Aorta (tissue), 5 donors: Measurements from ENCODE around the gene ANKRD36. TPM values are rescaled to one million over a fixed set of nuclear protein-coding genes. Genes with fewer than 3 reads are reported as not detected.
"Not testable (repeated sequence)": the region's sequence is repeated elsewhere in the genome, so short reads cannot be mapped to it uniquely, and the experiment has no call there.

Source experiments
- ATAC-seq: fragments of 200-7000 bp; cut with Tn5 transposase; one replicate; pipeline ENCODE4 v1.9.1; 2022; ENCODE audit warnings: moderate library complexity; ENCODE audit not compliant: low FRiP score
- DNase-seq, 2 donors: peaks; one replicate each; pipeline ENCODE4 v3.0.0-alpha.2; 2020
- H3K27ac ChIP-seq, 2 donors: one replicate each; pipeline ENCODE4 v1.5.1; 2013; ENCODE audit warnings: low read length in 2 of 2, mild to moderate bottlenecking in 2 of 2, moderate library complexity in 2 of 2, control low read depth in 1 of 2, inconsistent platforms in 1 of 2, low read depth in 1 of 2
- H3K27me3 ChIP-seq, 2 donors: one replicate each; pipeline ENCODE4 v1.6.1; 2013; ENCODE audit warnings: control low read depth in 1 of 2, low read length in 1 of 2, mild to moderate bottlenecking in 1 of 2, moderate library complexity in 1 of 2; ENCODE audit not compliant: insufficient read depth in 2 of 2, control insufficient read depth in 1 of 2
- H3K36me3 ChIP-seq, 2 donors: one replicate each; pipeline ENCODE4 v1.6.1; 2013; ENCODE audit warnings: control low read depth in 1 of 2, low read length in 1 of 2, mild to moderate bottlenecking in 1 of 2; ENCODE audit not compliant: insufficient read depth in 2 of 2, control insufficient read depth in 1 of 2
- H3K4me1 ChIP-seq, 2 donors: one replicate each; pipeline ENCODE4 v1.6.1; 2013; ENCODE audit warnings: low read length in 2 of 2, control low read depth in 1 of 2, mild to moderate bottlenecking in 1 of 2, moderate library complexity in 1 of 2; ENCODE audit not compliant: insufficient read depth in 2 of 2, control insufficient read depth in 1 of 2
- H3K4me3 ChIP-seq, 2 donors: one replicate each; pipeline ENCODE4 v1.5.1; 2013; ENCODE audit warnings: low read length in 2 of 2, control low read depth in 1 of 2, mild to moderate bottlenecking in 1 of 2
- H3K9me3 ChIP-seq: one replicate; pipeline ENCODE4 v1.6.1; 2013; ENCODE audit warnings: mild to moderate bottlenecking, low read length; ENCODE audit not compliant: control insufficient read depth
- WGBS, 2 donors: extraction: QIAGEN DNeasy Blood & Tissue Kit; methylation state at CpG; one replicate each; pipeline ENCODE4 v1.1.7; 2013; 5-methylcytosine and 5-hydroxymethylcytosine counted together
- intact Hi-C, 2 donors: fragments of 100-400 bp; cut with DNase I; formaldehyde crosslinking; loops; one replicate each; pipeline versions ENCODE4 v1.14.2 to v1.15.0; 2022
- polyA plus RNA-seq, 2 donors: library from polyadenylated mRNA; stranded (reverse); fragments of 200-250 nt; gene quantifications; one replicate each; pipeline ENCODE4 v1.2.3, GENCODE V29; 2013
- total RNA-seq, 2 donors: library from RNA; stranded (reverse); fragmentation: NEBNext Ultra II Directional; extraction: Animal tissue kit (Norgen Biotek cat#: 25700); gene quantifications; one replicate each; pipeline ENCODE4 v1.2.1, GENCODE V29; 2021
- donor health status: healthy with polysubstance abuse.
- donor health status: Bipolar disorder and iron deficiency.
- donor health status: DM: no; HTN: no; CAD: no.
- donor health status: DM: no; HTN: no; CAD: no.
- donor health status: DM: yes; HTN: yes; CAD: no.

Gene ANKRD36
- total and polyA plus RNA-seq, 4 donors: 1.8 to 62.6 (median 22.8) TPM

DNA sequence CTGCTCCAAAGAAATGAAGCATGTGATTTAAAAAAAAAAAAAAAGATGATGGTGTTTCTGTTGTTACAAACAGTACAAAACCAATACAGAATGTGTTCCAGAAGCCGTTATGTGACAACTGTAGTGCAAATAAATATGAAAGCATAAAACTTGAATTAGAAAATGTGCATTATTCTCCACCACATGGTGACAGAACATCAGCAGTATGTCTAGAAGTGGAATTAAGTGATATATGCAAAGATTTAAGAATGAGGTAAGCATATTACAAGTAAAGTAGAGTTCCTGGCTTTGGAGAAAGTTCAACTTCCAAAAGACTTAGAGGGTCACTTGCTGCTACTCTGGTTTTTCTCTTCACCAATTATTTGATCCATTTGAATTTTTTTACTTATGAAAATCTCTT is 120.0 kb downstream of the ANKRD36 start:
- H3K36me3 ChIP-seq, H3K4me1 ChIP-seq, intact Hi-C loops, ATAC-seq, H3K27ac ChIP-seq, H3K27me3 ChIP-seq, H3K9me3 ChIP-seq, H3K4me3 ChIP-seq, DNase-seq: not testable (repeated sequence)
- 92 to 96% methylated on average over 1 of the region's 1 CpG for WGBS, 2 donors

DNA sequence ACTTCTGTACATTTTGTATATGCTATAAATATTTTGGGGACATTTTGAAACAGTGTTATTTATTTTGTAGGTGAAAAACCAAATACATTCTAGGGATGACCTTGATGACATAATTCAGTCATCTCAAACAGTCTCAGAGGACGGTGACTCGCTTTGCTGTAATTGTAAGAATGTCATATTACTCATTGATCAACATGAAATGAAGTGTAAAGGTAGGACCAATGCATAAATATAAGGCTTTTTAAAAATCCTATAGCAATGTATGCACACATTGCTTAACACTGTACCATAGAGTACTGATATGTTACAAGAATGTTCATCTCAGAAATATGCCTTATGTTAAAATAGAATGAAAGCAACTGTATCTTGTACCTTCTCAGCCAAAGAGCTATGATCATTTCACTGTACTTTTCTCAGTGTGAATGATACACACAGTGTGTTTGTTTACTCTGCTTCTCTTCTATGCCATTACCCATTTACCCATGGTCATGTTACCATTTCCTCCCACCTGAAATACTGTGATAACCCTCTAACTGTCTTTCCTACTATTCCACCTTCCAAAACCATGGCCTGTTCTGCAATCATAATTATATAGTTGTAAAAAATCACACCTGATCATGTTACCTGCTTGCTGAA is 120.8 kb downstream of the ANKRD36 start:
- H3K27ac ChIP-seq, H3K9me3 ChIP-seq, H3K27me3 ChIP-seq, H3K4me1 ChIP-seq, ATAC-seq, DNase-seq, H3K4me3 ChIP-seq, H3K36me3 ChIP-seq, intact Hi-C loops: not testable (repeated sequence)
- no CpG with 5 or more reads among the region's 2 CpGs for WGBS, 2 donors

- intact Hi-C loops, H3K27ac ChIP-seq, H3K27me3 ChIP-seq, H3K4me3 ChIP-seq, H3K9me3 ChIP-seq, H3K36me3 ChIP-seq, H3K4me1 ChIP-seq, DNase-seq, ATAC-seq: not testable (repeated sequence)
- 50 to 66% methylated on average over 2 to 4 of the region's 4 CpGs for WGBS, 2 donors
These were observed 148.2 kb downstream of the ANKRD36 start for GRCh38 chr2:97261192-97261591.

DNA sequence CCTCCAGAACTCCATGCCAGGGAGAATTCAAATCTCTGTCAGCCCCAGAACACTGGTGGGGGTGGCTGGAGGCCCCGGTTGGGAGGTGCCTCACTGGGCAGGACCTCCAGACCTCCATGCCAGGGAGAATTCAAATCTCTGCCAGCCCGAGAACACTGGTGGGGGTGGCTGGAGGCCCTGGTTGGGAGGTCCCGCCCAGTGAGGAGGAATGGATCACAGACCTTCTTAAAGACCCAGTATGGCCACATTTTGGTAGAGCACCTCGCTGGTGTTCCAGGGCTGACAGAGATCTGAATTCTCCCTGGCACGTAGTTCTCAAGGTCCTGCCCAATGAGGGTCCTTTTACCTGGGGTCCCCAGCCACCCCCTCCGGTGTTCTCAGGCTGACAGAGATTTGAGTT is 153.5 kb downstream of the ANKRD36 start:
- H3K27ac ChIP-seq, H3K36me3 ChIP-seq, H3K27me3 ChIP-seq, H3K4me1 ChIP-seq, H3K9me3 ChIP-seq, H3K4me3 ChIP-seq, ATAC-seq, intact Hi-C loops: not testable (repeated sequence)
- WGBS, 2 donors: 90 to 95% methylated on average over 2 of the region's 6 CpGs
- peak in 1 of 2 donors; percentile 43 for DNase-seq

- Histone ChIP-seq H3K27me3 (no peaks in the 10 kb centered on the region), H3K4me1 (no peaks in the 10 kb centered on the region), H3K9me3 (no peaks in the 10 kb centered on the region), H3K27ac (no peak overlapping the region), H3K4me3 (no peak overlapping the region), H3K36me3 (no peaks in the 10 kb centered on the region)
- WGBS, 2 donors: 93 to 97% methylated on average over 10 of the region's 10 CpGs
- DNase-seq (peak; percentile 50 to 74), ATAC-seq (peak; percentile 48)
- intact Hi-C loops: no loop called here
These were observed 154.6 kb downstream of the ANKRD36 start for GRCh38 chr2:97267411-97268074.

DNA sequence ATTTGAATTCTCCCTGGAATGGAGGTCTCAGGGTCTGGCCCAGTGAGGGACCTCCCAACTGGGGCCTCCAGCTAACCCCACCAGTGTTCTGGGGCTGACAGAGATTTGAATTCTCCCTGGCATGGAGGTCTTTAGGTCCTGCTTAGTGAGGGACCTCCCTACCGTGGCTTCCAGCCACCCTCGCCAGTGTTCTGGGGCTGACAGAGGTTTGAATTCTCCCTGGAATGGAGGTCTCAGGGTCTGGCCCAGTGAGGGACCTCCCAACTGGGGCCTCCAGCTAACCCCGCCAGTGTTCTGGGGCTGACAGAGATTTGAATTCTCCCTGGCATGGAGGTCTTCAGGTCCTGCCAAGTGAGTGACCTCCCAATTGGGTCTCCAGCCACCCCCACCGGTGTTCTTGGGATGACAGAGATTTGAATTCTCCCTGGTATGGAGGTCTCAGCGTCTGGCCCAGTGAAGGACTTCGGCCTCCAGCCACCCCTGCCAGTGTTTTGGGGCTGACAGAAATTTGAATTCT is 155.2 kb downstream of the ANKRD36 start:
- H3K4me1 ChIP-seq, H3K9me3 ChIP-seq, H3K27ac ChIP-seq, H3K36me3 ChIP-seq, H3K27me3 ChIP-seq, ATAC-seq, H3K4me3 ChIP-seq, intact Hi-C loops: not testable (repeated sequence)
- peak; percentile 11 to 62 for DNase-seq
- WGBS, 2 donors: 95 to 97% methylated on average over 6 of the region's 6 CpGs

GRCh38 chr2:97276232-97276798 is 163.4 kb downstream of the ANKRD36 start:
- H3K4me1 ChIP-seq, ATAC-seq, H3K4me3 ChIP-seq, intact Hi-C loops, H3K9me3 ChIP-seq, DNase-seq, H3K27ac ChIP-seq, H3K27me3 ChIP-seq, H3K36me3 ChIP-seq: not testable (repeated sequence)
- no CpG with 5 or more reads among the region's 4 CpGs for WGBS, 2 donors

DNA sequence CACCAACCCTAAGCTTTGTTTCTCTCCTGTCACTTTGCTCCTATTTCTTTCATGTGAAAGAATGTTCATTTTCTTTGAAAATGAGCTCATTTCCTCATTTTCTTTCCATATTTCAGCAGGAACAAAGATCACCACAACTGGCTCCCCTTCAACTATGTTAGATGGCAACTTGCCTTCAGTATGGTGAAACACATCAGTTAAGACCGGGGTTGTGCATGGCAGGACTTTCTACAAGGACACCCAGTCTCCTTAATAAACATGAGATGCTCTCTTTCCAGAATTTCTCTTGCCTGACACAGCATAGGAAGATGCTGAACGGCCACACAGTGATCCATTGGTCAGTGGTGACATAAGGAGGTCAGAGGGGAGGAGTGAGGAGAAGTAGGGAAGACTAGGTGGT is 172.2 kb downstream of the ANKRD36 start:
- H3K27ac ChIP-seq, intact Hi-C loops, H3K4me3 ChIP-seq, H3K36me3 ChIP-seq, DNase-seq, H3K4me1 ChIP-seq, H3K9me3 ChIP-seq, H3K27me3 ChIP-seq: not testable (repeated sequence)
- ATAC-seq: peak; percentile 71
- WGBS, 2 donors: no CpG with 5 or more reads among the region's 2 CpGs

DNA sequence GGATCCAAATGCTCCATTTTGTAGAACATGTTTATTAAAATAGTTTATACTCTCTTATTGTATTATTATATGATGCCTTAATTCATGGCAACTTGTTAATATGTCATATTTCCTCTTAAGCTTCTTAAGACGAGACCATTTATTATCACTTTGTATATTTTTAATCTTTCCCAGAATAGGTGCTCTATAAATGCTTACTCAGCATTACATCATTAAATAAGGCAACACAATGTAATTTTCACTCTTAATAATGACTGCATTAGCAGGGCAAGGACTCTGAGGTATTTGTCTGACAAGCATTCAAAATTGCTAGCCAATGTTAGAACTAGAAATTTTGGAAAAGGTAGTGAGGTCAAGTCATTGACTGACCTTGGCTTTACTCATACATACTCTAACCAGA is 180.7 kb downstream of the ANKRD36 start:
- not testable (repeated sequence) for ATAC-seq
- WGBS, 2 donors: 55 to 82% methylated on average over 1 of the region's 1 CpG

More for the DNA sequence above, 180.7 kb downstream of the ANKRD36 start:
- H3K4me1 ChIP-seq, intact Hi-C loops, H3K9me3 ChIP-seq, DNase-seq, H3K36me3 ChIP-seq, H3K27ac ChIP-seq, H3K27me3 ChIP-seq, H3K4me3 ChIP-seq: not testable (repeated sequence)
